Ishikawa (cell line): ENCODE measurements around the gene ASXL3.

Experiments
- CEBPB ChIP-seq: IDR thresholded peaks from 2 replicates; pipeline ENCODE4 v1.6.1; 2012
- CREB1 ChIP-seq: IDR thresholded peaks from 2 replicates; pipeline ENCODE4 v1.6.1; 2012; ENCODE audit warnings: low read depth
- EGR1 ChIP-seq: IDR thresholded peaks from 2 replicates; pipeline ENCODE4 v1.6.1; 2012
- EP300 ChIP-seq: IDR thresholded peaks from 2 replicates; pipeline ENCODE4 v1.6.1; 2012; ENCODE audit warnings: borderline replicate concordance
- FOXM1 ChIP-seq: IDR thresholded peaks from 2 replicates; pipeline ENCODE4 v1.6.1; 2012; ENCODE audit warnings: low read depth, borderline replicate concordance
- MAX ChIP-seq: IDR thresholded peaks from 2 replicates; pipeline ENCODE4 v1.6.1; 2012
- NFIC ChIP-seq: IDR thresholded peaks from 2 replicates; pipeline ENCODE4 v1.6.1; 2012
- RAD21 ChIP-seq: IDR thresholded peaks from 2 replicates; pipeline ENCODE4 v1.6.1; 2012; ENCODE audit warnings: low read depth
- REST ChIP-seq: IDR thresholded peaks from 2 replicates; pipeline ENCODE4 v1.6.1; 2012; ENCODE audit warnings: low read depth, mild to moderate bottlenecking
- TAF1 ChIP-seq: IDR thresholded peaks from 2 replicates; pipeline ENCODE4 v1.6.1; 2012; ENCODE audit warnings: low read depth, mild to moderate bottlenecking
- TCF12 ChIP-seq: IDR thresholded peaks from 2 replicates; pipeline ENCODE4 v1.6.1; 2012; ENCODE audit warnings: low read depth
- TEAD4 ChIP-seq: IDR thresholded peaks from 2 replicates; pipeline ENCODE4 v1.6.1; 2012
- USF1 ChIP-seq: IDR thresholded peaks from 2 replicates; pipeline ENCODE4 v1.6.1; 2012
- YY1 ChIP-seq: IDR thresholded peaks from 2 replicates; pipeline ENCODE4 v1.6.1; 2012; ENCODE audit warnings: low read depth
- ZBTB7A ChIP-seq: IDR thresholded peaks from 2 replicates; pipeline ENCODE4 v1.6.1; 2012; ENCODE audit warnings: low read depth

The ASXL3 gene

GRCh38 chr18:33606621-33607020 lies 28.6 kb downstream of the ASXL3 start:
- TF ChIP-seq NFIC = no peak
- no peak for TF ChIP-seq CEBPB
- no peak for TF ChIP-seq CREB1
- TF ChIP-seq TCF12 = no peak
- no peak for TF ChIP-seq USF1
- no peak for TF ChIP-seq TEAD4
- no peak for TF ChIP-seq TAF1
- no peak for TF ChIP-seq EGR1
- no peak for TF ChIP-seq EP300
- TF ChIP-seq YY1 = no peak
- TF ChIP-seq RAD21 = no peak

- TF ChIP-seq EP300 (no peak), CEBPB (no peak), REST (no peak), RAD21 (no peak), TCF12 (no peak), ZBTB7A (no peak), TAF1 (no peak), YY1 (no peak), NFIC (no peak), CREB1 (no peak), TEAD4 (no peak), FOXM1 (no peak), MAX (no peak), EGR1 (no peak), USF1 (no peak)
These were observed 33.6 kb downstream of the ASXL3 start for GRCh38 chr18:33611525-33612135.

- no peak for TF ChIP-seq USF1
- no peak for TF ChIP-seq RAD21
- no peak for TF ChIP-seq CREB1
- TF ChIP-seq CEBPB = no peak
- no peak for TF ChIP-seq EP300
- no peak for TF ChIP-seq TCF12
- TF ChIP-seq TEAD4 = no peak
- no peak for TF ChIP-seq REST
- TF ChIP-seq EGR1 = no peak
- TF ChIP-seq TAF1 = no peak
- TF ChIP-seq FOXM1 = no peak
- TF ChIP-seq MAX = no peak
- no peak for TF ChIP-seq YY1
These were observed 34.6 kb downstream of the ASXL3 start for GRCh38 chr18:33612632-33613031.

GRCh38 chr18:33616556-33616955 lies 38.5 kb downstream of the ASXL3 start:
- no peak for TF ChIP-seq ZBTB7A
- TF ChIP-seq USF1 = no peak
- no peak for TF ChIP-seq CREB1
- no peak for TF ChIP-seq TEAD4
- TF ChIP-seq TCF12 = no peak
- no peak for TF ChIP-seq EGR1
- TF ChIP-seq YY1 = no peak
- TF ChIP-seq NFIC = no peak
- TF ChIP-seq CEBPB = no peak
- no peak for TF ChIP-seq MAX
- TF ChIP-seq FOXM1 = no peak
- no peak for TF ChIP-seq RAD21
- TF ChIP-seq REST = no peak
- no peak for TF ChIP-seq TAF1
- TF ChIP-seq EP300 = no peak
